H9 (cell line): ENCODE results near the gene CLRN3. TPM values are rescaled to one million over a fixed set of nuclear protein-coding genes. Genes with fewer than 3 reads are reported as not detected.

Experiments used
- DNase-seq: peaks from one replicate; pipeline ENCODE4 v3.0.0-alpha.2; 2017
- H2AFZ ChIP-seq: one replicate; pipeline ENCODE4 v1.6.1; 2013; ENCODE audit warnings: mild to moderate bottlenecking, low read length, control low read depth, moderate library complexity
- H2AK5ac ChIP-seq: 2 replicates; pipeline ENCODE4 v1.6.1; 2013; ENCODE audit warnings: low read length, control low read depth, mixed read lengths; ENCODE audit not compliant: insufficient read length
- H2BK120ac ChIP-seq: one replicate; pipeline ENCODE4 v1.6.1; 2013; ENCODE audit warnings: low read depth, mild to moderate bottlenecking, low read length, control low read depth, inconsistent platforms; ENCODE audit not compliant: poor library complexity, severe bottlenecking
- H2BK12ac ChIP-seq: 2 replicates; pipeline ENCODE4 v1.6.1; 2013; ENCODE audit warnings: low read length, control low read depth, mixed read lengths, low read depth; ENCODE audit not compliant: insufficient read length
- H2BK15ac ChIP-seq: 2 replicates; pipeline ENCODE4 v1.6.1; 2013; ENCODE audit warnings: low read depth, low read length, control low read depth
- H2BK20ac ChIP-seq: one replicate; pipeline ENCODE4 v1.6.1; 2013; ENCODE audit warnings: low read depth, mild to moderate bottlenecking, low read length, control low read depth, inconsistent platforms; ENCODE audit not compliant: poor library complexity, severe bottlenecking
- H2BK5ac ChIP-seq: 2 replicates; pipeline ENCODE4 v1.6.1; 2013; ENCODE audit warnings: low read length, control low read depth, mixed read lengths; ENCODE audit not compliant: insufficient read length
- H3K14ac ChIP-seq: 2 replicates; pipeline ENCODE4 v1.6.1; 2013; ENCODE audit warnings: low read length, control low read depth; ENCODE audit not compliant: insufficient read depth
- H3K18ac ChIP-seq: 2 replicates; pipeline ENCODE4 v1.6.1; 2013; ENCODE audit warnings: low read depth, mild to moderate bottlenecking, mixed read lengths, low read length, control low read depth; ENCODE audit not compliant: insufficient read length
- H3K23ac ChIP-seq: 2 replicates; pipeline ENCODE4 v1.6.1; 2013; ENCODE audit warnings: low read length, control low read depth, mixed read lengths, low read depth; ENCODE audit not compliant: insufficient read length
- H3K23me2 ChIP-seq: 2 replicates; pipeline ENCODE4 v1.6.1; 2013; ENCODE audit warnings: low read depth, mild to moderate bottlenecking, mixed read lengths, low read length, control low read depth; ENCODE audit not compliant: insufficient read length, poor library complexity, severe bottlenecking
- H3K27ac ChIP-seq: 2 replicates; pipeline ENCODE4 v1.5.1; 2013; ENCODE audit warnings: low read length, control low read depth, mixed read lengths, low read depth; ENCODE audit not compliant: insufficient read length
- H3K27me3 ChIP-seq: 2 replicates; pipeline ENCODE4 v1.6.1; 2013; ENCODE audit warnings: low read length, control low read depth, inconsistent platforms; ENCODE audit not compliant: insufficient read depth
- H3K4ac ChIP-seq: 2 replicates; pipeline ENCODE4 v1.6.1; 2013; ENCODE audit warnings: low read depth, mild to moderate bottlenecking, control low read depth, inconsistent platforms, low read length, moderate library complexity
- H3K4me1 ChIP-seq: 2 replicates; pipeline ENCODE4 v1.6.1; 2013; ENCODE audit warnings: low read length, control low read depth, inconsistent platforms; ENCODE audit not compliant: insufficient read depth
- H3K4me2 ChIP-seq: 2 replicates; pipeline ENCODE4 v1.6.1; 2013; ENCODE audit warnings: low read length, control low read depth, mixed read lengths; ENCODE audit not compliant: insufficient read length, insufficient read depth
- H3K56ac ChIP-seq: 2 replicates; pipeline ENCODE4 v1.6.1; 2013; ENCODE audit warnings: low read depth, mild to moderate bottlenecking, mixed read lengths, low read length, control low read depth; ENCODE audit not compliant: insufficient read length
- H3K79me1 ChIP-seq: 2 replicates; pipeline ENCODE4 v1.6.1; 2013; ENCODE audit warnings: low read depth, mild to moderate bottlenecking, moderate library complexity, low read length, control low read depth, inconsistent platforms; ENCODE audit not compliant: insufficient read depth, poor library complexity, severe bottlenecking
- H3K79me2 ChIP-seq: 2 replicates; pipeline ENCODE4 v1.6.1; 2013; ENCODE audit warnings: low read length, control low read depth, inconsistent platforms; ENCODE audit not compliant: insufficient read depth
- H3K9ac ChIP-seq: 2 replicates; pipeline ENCODE4 v1.6.1; 2013; ENCODE audit warnings: low read length, control low read depth, mixed read lengths; ENCODE audit not compliant: insufficient read length; ENCODE audit errors: extremely low read depth
- H3K9me3 ChIP-seq: one replicate; pipeline ENCODE4 v1.6.1; 2013; ENCODE audit warnings: low read depth, low read length, inconsistent platforms; ENCODE audit not compliant: control insufficient read depth
- H3T11ph ChIP-seq: one replicate; pipeline ENCODE4 v1.6.1; 2013; ENCODE audit warnings: mild to moderate bottlenecking, low read length, control low read depth, inconsistent platforms
- H4K20me1 ChIP-seq: one replicate; pipeline ENCODE4 v1.6.1; 2013; ENCODE audit not compliant: control insufficient read depth, insufficient read length, insufficient read depth
- H4K5ac ChIP-seq: 2 replicates; pipeline ENCODE4 v1.6.1; 2013; ENCODE audit warnings: low read depth, mild to moderate bottlenecking, mixed read lengths, low read length, control low read depth; ENCODE audit not compliant: insufficient read length
- H4K8ac ChIP-seq: replicated peaks from 2 replicates; pipeline ENCODE4 v1.6.1; 2013; ENCODE audit warnings: low read length, control low read depth, mixed read lengths, low read depth; ENCODE audit not compliant: insufficient read length
- H4K91ac ChIP-seq: 2 replicates; pipeline ENCODE4 v1.6.1; 2013; ENCODE audit warnings: low read depth, mild to moderate bottlenecking, moderate library complexity, mixed read lengths, low read length, control low read depth; ENCODE audit not compliant: insufficient read length
- H3K27ac Mint-ChIP-seq, 3 experiments: 2 replicates in 2 of 3; 3 replicates in 1 of 3; pipeline ENCODE4 v1.8.0; 2020 to 2021; ENCODE audit warnings: mixed read lengths in 3 of 3, mild to moderate bottlenecking in 1 of 3, moderate library complexity in 1 of 3
- H3K27me3 Mint-ChIP-seq: 2 replicates; pipeline ENCODE4 v1.8.0; 2021; ENCODE audit warnings: low read depth, mild to moderate bottlenecking, moderate library complexity, mixed read lengths
- H3K36me3 Mint-ChIP-seq, 3 experiments: 2 replicates in 2 of 3; 3 replicates in 1 of 3; pipeline ENCODE4 v1.8.0; 2020 to 2021; ENCODE audit warnings: low read depth in 3 of 3, mixed read lengths in 3 of 3; ENCODE audit not compliant: insufficient read depth in 1 of 3
- H3K4me1 Mint-ChIP-seq, 2 experiments: 2 replicates each; pipeline ENCODE4 v1.8.0; 2020; ENCODE audit warnings: mixed read lengths in 2 of 2
- H3K4me3 Mint-ChIP-seq, 2 experiments: 2 replicates in 1 of 2; 3 replicates in 1 of 2; pipeline ENCODE4 v1.8.0; 2020 to 2021; ENCODE audit warnings: mild to moderate bottlenecking in 2 of 2, mixed read lengths in 2 of 2, moderate library complexity in 1 of 2
- H3K9me3 Mint-ChIP-seq, 2 experiments: 2 replicates in 1 of 2; 3 replicates in 1 of 2; pipeline ENCODE4 v1.8.0; 2020; ENCODE audit warnings: mild to moderate bottlenecking in 2 of 2, mixed read lengths in 2 of 2, moderate library complexity in 1 of 2
- WGBS: extraction: QIAGEN DNeasy Blood & Tissue Kit; methylation state at CpG from one replicate; pipeline ENCODE4 v1.1.7; 2013; ENCODE audit warnings: missing lambda C conversion rate, low lambda C conversion rate, mixed read lengths; ENCODE audit not compliant: insufficient read length; ENCODE audit errors: extremely low coverage; 5-methylcytosine and 5-hydroxymethylcytosine counted together
- total RNA-seq: library from RNA; stranded (reverse); gene quantifications from 2 replicates; pipeline ENCODE4 v1.2.1, GENCODE V29; 2021
- TF ChIP-seq, protein P1 (sequence below): fragments of 200-600 bp; sonication (generic); conservative IDR thresholded peaks from 3 replicates; pipeline ENCODE4 v1.8.0; 2021; ENCODE audit warnings: antibody characterized with exemption, mild to moderate bottlenecking

The CLRN3 gene
- total RNA-seq, 1 experiment from 2014 or later = not detected

DNA sequence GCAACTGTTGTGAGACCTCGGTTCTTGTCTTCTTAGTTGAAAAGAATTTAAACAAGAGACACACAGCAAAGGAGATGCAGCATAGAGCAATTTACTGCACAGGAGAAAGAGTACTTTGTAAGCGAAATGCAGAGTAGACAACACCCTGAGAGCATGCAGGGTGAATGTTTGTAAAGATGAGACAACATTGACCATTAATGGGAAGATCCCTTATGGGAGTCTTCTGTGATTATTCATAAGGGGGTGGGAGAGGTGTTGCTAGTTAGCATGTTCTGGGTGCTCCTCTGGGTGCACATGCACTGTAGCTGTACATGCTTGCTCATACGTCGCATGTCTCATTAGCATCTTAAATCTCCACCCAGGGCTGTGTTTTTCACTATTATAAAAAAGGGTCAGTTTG is 62.3 kb downstream of the CLRN3 start:
- H3K4me2 ChIP-seq = no peak overlapping the region
- H3K27ac Mint-ChIP-seq = no peak overlapping the region
- no peak overlapping the region for H4K8ac ChIP-seq
- H2AK5ac ChIP-seq = no peak overlapping the region
- no peak overlapping the region for H3K9ac ChIP-seq
- no peak overlapping the region for H2BK20ac ChIP-seq
- TF ChIP-seq, protein P1, sequence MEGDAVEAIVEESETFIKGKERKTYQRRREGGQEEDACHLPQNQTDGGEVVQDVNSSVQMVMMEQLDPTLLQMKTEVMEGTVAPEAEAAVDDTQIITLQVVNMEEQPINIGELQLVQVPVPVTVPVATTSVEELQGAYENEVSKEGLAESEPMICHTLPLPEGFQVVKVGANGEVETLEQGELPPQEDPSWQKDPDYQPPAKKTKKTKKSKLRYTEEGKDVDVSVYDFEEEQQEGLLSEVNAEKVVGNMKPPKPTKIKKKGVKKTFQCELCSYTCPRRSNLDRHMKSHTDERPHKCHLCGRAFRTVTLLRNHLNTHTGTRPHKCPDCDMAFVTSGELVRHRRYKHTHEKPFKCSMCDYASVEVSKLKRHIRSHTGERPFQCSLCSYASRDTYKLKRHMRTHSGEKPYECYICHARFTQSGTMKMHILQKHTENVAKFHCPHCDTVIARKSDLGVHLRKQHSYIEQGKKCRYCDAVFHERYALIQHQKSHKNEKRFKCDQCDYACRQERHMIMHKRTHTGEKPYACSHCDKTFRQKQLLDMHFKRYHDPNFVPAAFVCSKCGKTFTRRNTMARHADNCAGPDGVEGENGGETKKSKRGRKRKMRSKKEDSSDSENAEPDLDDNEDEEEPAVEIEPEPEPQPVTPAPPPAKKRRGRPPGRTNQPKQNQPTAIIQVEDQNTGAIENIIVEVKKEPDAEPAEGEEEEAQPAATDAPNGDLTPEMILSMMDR = no peak
- no peak overlapping the region for H4K91ac ChIP-seq
- no peak overlapping the region for H3K56ac ChIP-seq
- H3K18ac ChIP-seq = no peak overlapping the region
- no peak overlapping the region for H2BK12ac ChIP-seq
- no peaks in the 10 kb centered on the region for H3K9me3 Mint-ChIP-seq
- H3K4me3 Mint-ChIP-seq = no peak overlapping the region; a peak in 1 of 5 replicates
- WGBS = no CpG with 5 or more reads among the region's 4 CpGs
- no peaks in the 10 kb centered on the region for H3K79me1 ChIP-seq
- peaks cover 11 to 12% of the 10 kb centered on the region in 2 experiments for H3K4me1 Mint-ChIP-seq
- no peak for DNase-seq
- no peaks in the 10 kb centered on the region for H3K79me2 ChIP-seq
- H2BK5ac ChIP-seq = no peak overlapping the region
- no peak overlapping the region for H2AFZ ChIP-seq
- no peaks in the 10 kb centered on the region for H3K23me2 ChIP-seq
- no peak overlapping the region for H3T11ph ChIP-seq
- no peak overlapping the region for H3K23ac ChIP-seq
- H2BK120ac ChIP-seq = no peak overlapping the region
- no peaks in the 10 kb centered on the region for H4K20me1 ChIP-seq
- H3K27ac ChIP-seq = no peak overlapping the region
- H3K4me1 ChIP-seq = no peaks in the 10 kb centered on the region
- H4K5ac ChIP-seq = no peak overlapping the region
- H3K27me3 Mint-ChIP-seq = no peaks in the 10 kb centered on the region; the same call in 1 of the 2 replicates
- H2BK15ac ChIP-seq = no peak overlapping the region
- H3K36me3 Mint-ChIP-seq = no peaks in the 10 kb centered on the region
- no peak overlapping the region for H3K14ac ChIP-seq
- no peak overlapping the region for H3K4ac ChIP-seq
- H3K27me3 ChIP-seq = no peaks in the 10 kb centered on the region
- no peaks in the 10 kb centered on the region for H3K9me3 ChIP-seq

Other genes with a start within 250 kb of the CLRN3 start
- 0.29 and 0.42 TPM in 2 replicates for gene FOXI2, start 155.8 kb downstream of the CLRN3 start, total RNA-seq
- gene PTPRE, start 14.2 kb upstream of the CLRN3 start, total RNA-seq = 0.70 and 0.77 TPM in 2 replicates
- 99.0 and 108 TPM in 2 replicates for gene MKI67, start 233.5 kb upstream of the CLRN3 start, total RNA-seq